ENCODE measurements around the gene ZNF764.

ZNF764 gene

GRCh38 chr16:30569281-30569680, 11.1 kb upstream of the ZNF764 start:
- DNase-seq (ENCODE audit: insufficient read length) (no peak), FAIRE-seq (no peak)
- no peak for TF ChIP-seq TAF1 (IDR thresholded peaks at IDR 0.05; ENCODE audit: borderline replicate concordance, low read depth, low read length)
- no peak for TF ChIP-seq POLR2AphosphoS5 (IDR thresholded peaks at IDR 0.05; ENCODE audit: low read depth, low read length)
- TF ChIP-seq POLR2A (IDR thresholded peaks at IDR 0.05; ENCODE audit: low read depth, low read length), result no peak

GRCh38 chr16:30567991-30568638, 9.9 kb upstream of the ZNF764 start:
- peak; percentile 82 for FAIRE-seq
- DNase-seq (ENCODE audit: insufficient read length), result peak; percentile 37
- TF ChIP-seq POLR2AphosphoS5 (IDR thresholded peaks at IDR 0.05; ENCODE audit: low read depth, low read length) (no peak), POLR2A (IDR thresholded peaks at IDR 0.05; ENCODE audit: low read depth, low read length) (no peak), TAF1 (IDR thresholded peaks at IDR 0.05; ENCODE audit: borderline replicate concordance, low read depth, low read length) (no peak)

- FAIRE-seq (no peak), DNase-seq (ENCODE audit: insufficient read length) (no peak)
- no peak for TF ChIP-seq TAF1 (IDR thresholded peaks at IDR 0.05; ENCODE audit: borderline replicate concordance, low read depth, low read length)
Measured at GRCh38 chr16:30567160-30567990, 9.2 kb upstream of the ZNF764 start.

- TF ChIP-seq POLR2A (IDR thresholded peaks at IDR 0.05; ENCODE audit: low read depth, low read length) (no peak), POLR2AphosphoS5 (IDR thresholded peaks at IDR 0.05; ENCODE audit: low read depth, low read length) (no peak), TAF1 (IDR thresholded peaks at IDR 0.05; ENCODE audit: borderline replicate concordance, low read depth, low read length) (no peak)
- FAIRE-seq (no peak), DNase-seq (ENCODE audit: insufficient read length) (no peak)
Measured at GRCh38 chr16:30566531-30566930, 8.4 kb upstream of the ZNF764 start.

- FAIRE-seq (no peak), DNase-seq (ENCODE audit: insufficient read length) (no peak)
- TF ChIP-seq POLR2A (IDR thresholded peaks at IDR 0.05; ENCODE audit: low read depth, low read length) (no peak), POLR2AphosphoS5 (IDR thresholded peaks at IDR 0.05; ENCODE audit: low read depth, low read length) (no peak), TAF1 (IDR thresholded peaks at IDR 0.05; ENCODE audit: borderline replicate concordance, low read depth, low read length) (no peak)
Measured at GRCh38 chr16:30565984-30566383, 7.8 kb upstream of the ZNF764 start.

- FAIRE-seq, result no peak
- no peak for DNase-seq (ENCODE audit: insufficient read length)
- TF ChIP-seq POLR2A (IDR thresholded peaks at IDR 0.05; ENCODE audit: low read depth, low read length) (no peak), TAF1 (IDR thresholded peaks at IDR 0.05; ENCODE audit: borderline replicate concordance, low read depth, low read length) (no peak), POLR2AphosphoS5 (IDR thresholded peaks at IDR 0.05; ENCODE audit: low read depth, low read length) (no peak)
Measured at GRCh38 chr16:30565526-30565925, 7.4 kb upstream of the ZNF764 start.

- no peak for DNase-seq (ENCODE audit: insufficient read length)
- no peak for TF ChIP-seq POLR2A (IDR thresholded peaks at IDR 0.05; ENCODE audit: low read depth, low read length)
- TF ChIP-seq TAF1 (IDR thresholded peaks at IDR 0.05; ENCODE audit: borderline replicate concordance, low read depth, low read length), result no peak
- no peak for TF ChIP-seq POLR2AphosphoS5 (IDR thresholded peaks at IDR 0.05; ENCODE audit: low read depth, low read length)
- no peak for FAIRE-seq
Measured at GRCh38 chr16:30562021-30562420, 3.8 kb upstream of the ZNF764 start.

GRCh38 chr16:30561089-30561816, 3.1 kb upstream of the ZNF764 start:
- no peak for FAIRE-seq
- TF ChIP-seq POLR2AphosphoS5 (IDR thresholded peaks at IDR 0.05; ENCODE audit: low read depth, low read length) (no peak), TAF1 (IDR thresholded peaks at IDR 0.05; ENCODE audit: borderline replicate concordance, low read depth, low read length) (no peak), POLR2A (IDR thresholded peaks at IDR 0.05; ENCODE audit: low read depth, low read length) (peak; percentile 62; the same call in 1 of the 2 replicates)
- peak; percentile 47 for DNase-seq (ENCODE audit: insufficient read length)

GRCh38 chr16:30559690-30560089, 1.5 kb upstream of the ZNF764 start:
- DNase-seq (ENCODE audit: insufficient read length), result no peak
- no peak for FAIRE-seq

GRCh38 chr16:30558789-30559377, 709 bp upstream of the ZNF764 start:
- FAIRE-seq (no peak), DNase-seq (ENCODE audit: insufficient read length) (no peak)
- no peak for TF ChIP-seq POLR2A (IDR thresholded peaks at IDR 0.05; ENCODE audit: low read depth, low read length)
- no peak for TF ChIP-seq TAF1 (IDR thresholded peaks at IDR 0.05; ENCODE audit: borderline replicate concordance, low read depth, low read length)
- TF ChIP-seq POLR2AphosphoS5 (IDR thresholded peaks at IDR 0.05; ENCODE audit: low read depth, low read length), result no peak

More at GRCh38 chr16:30559690-30560089, 1.5 kb upstream of the ZNF764 start:
- TF ChIP-seq POLR2AphosphoS5 (IDR thresholded peaks at IDR 0.05; ENCODE audit: low read depth, low read length) (no peak), TAF1 (IDR thresholded peaks at IDR 0.05; ENCODE audit: borderline replicate concordance, low read depth, low read length) (no peak), POLR2A (IDR thresholded peaks at IDR 0.05; ENCODE audit: low read depth, low read length) (no peak)

- DNase-seq (ENCODE audit: insufficient read length), result peak; percentile 57
- TF ChIP-seq TAF1 (IDR thresholded peaks at IDR 0.05; ENCODE audit: borderline replicate concordance, low read depth, low read length), result no peak
- no peak for TF ChIP-seq POLR2A (IDR thresholded peaks at IDR 0.05; ENCODE audit: low read depth, low read length)
- no peak for TF ChIP-seq POLR2AphosphoS5 (IDR thresholded peaks at IDR 0.05; ENCODE audit: low read depth, low read length)
- FAIRE-seq, result no peak
Measured at GRCh38 chr16:30557707-30557956, 542 bp downstream of the ZNF764 start.
